ENCODE data around the gene LRRIQ1.

DNA sequence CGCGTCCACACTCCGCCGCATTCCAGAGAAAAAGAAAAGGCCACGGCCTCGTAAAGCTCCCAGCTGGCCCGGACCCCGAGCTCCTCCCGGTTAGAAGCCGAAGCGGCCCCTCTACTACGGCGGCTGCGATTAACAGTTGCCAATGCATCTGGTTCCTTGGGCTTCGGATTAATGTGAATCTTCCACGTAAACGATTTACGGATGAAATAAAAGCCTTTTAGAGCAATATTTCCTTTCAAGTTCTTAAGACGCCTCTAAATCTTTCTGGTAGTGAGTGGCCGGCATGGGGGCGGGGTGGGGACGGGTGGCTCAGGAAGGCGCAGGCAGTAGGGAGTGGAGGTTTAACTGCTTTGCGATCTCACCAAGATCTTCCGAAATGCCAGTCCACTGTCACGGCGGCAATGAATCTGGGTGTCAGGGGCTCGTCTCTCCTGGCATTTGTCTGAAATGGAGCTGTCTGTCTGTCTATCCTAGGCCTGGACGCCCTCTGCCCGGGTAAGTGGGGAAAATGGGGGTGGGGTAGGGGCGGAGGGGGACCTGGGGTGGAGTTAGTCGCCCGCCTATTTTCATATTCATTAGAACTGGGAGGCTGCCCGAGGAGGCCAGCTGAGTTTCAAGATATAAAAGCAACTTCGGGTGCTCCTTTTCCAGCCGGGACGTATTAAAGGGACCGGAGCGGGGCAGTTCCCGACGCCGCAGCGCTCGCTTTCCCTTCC, 243.5 kb downstream of the LRRIQ1 start:
- TF ChIP-seq, protein P1, sequence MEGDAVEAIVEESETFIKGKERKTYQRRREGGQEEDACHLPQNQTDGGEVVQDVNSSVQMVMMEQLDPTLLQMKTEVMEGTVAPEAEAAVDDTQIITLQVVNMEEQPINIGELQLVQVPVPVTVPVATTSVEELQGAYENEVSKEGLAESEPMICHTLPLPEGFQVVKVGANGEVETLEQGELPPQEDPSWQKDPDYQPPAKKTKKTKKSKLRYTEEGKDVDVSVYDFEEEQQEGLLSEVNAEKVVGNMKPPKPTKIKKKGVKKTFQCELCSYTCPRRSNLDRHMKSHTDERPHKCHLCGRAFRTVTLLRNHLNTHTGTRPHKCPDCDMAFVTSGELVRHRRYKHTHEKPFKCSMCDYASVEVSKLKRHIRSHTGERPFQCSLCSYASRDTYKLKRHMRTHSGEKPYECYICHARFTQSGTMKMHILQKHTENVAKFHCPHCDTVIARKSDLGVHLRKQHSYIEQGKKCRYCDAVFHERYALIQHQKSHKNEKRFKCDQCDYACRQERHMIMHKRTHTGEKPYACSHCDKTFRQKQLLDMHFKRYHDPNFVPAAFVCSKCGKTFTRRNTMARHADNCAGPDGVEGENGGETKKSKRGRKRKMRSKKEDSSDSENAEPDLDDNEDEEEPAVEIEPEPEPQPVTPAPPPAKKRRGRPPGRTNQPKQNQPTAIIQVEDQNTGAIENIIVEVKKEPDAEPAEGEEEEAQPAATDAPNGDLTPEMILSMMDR (IDR thresholded peaks at IDR 0.05; ENCODE audit: low read length) = no peak
- TF ChIP-seq EZH2 (IDR thresholded peaks at IDR 0.05; ENCODE audit: borderline replicate concordance, low read length) = no peak
